ENCODE measurements around the gene SYNE1. TPM values are rescaled to one million over a fixed set of nuclear protein-coding genes. Genes with fewer than 3 reads are reported as not detected.

SYNE1 gene
- polyA plus RNA-seq, 2 of the 4 experiments (the other 2 are of a cell fraction), result 10.5 to 28.5 TPM

GRCh38 chr6:152636609-152637295 is 410 bp downstream of the SYNE1 start:
- no peak for TF ChIP-seq NFE2L2 (conservative IDR thresholded peaks at IDR 0.05; ENCODE audit: low read length)
- TF ChIP-seq BCL3 (IDR thresholded peaks at IDR 0.05), result no peak
- TF ChIP-seq ZC3H11A (IDR thresholded peaks at IDR 0.05), result no peak
- TF ChIP-seq KDM1A (IDR thresholded peaks at IDR 0.05; ENCODE audit: low read depth), result no peak
- no peak for TF ChIP-seq TP53 (CRISPR knock-in tag; IDR thresholded peaks at IDR 0.05)
- TF ChIP-seq PBX3 (IDR thresholded peaks at IDR 0.05), result no peak
- no peak for TF ChIP-seq BHLHE40 (IDR thresholded peaks at IDR 0.05; ENCODE audit: low read depth, low read length)
- FAIRE-seq, result no peak
- ATAC-seq, result peak; percentile 92
- ChIA-PET POLR2A (no interaction called here), CTCF (interaction anchor here (1.5 kb wide), 1 partner anchor 34 kb away, joined by 3 read pairs; no protein-coding TSS in a partner anchor)
- Histone ChIP-seq H3K9me3 (no peaks in the 10 kb centered on the region), H3K4me2 (peak overlapping the region; percentile 95), H3K4me3 (peak overlapping the region; percentile 73), H3K27ac (peak overlapping the region; percentile 42 to 86; a peak in 4 of 6 replicates), H3K4me1 (no peaks in the 10 kb centered on the region)
- 15% methylated on average over 9 of the region's 72 CpGs for WGBS (ENCODE audit: missing lambda C conversion rate)
- DNase-seq (ENCODE audit: low read depth in 1 of 2, low spot score in 1 of 2), result peak; percentile 9 to 15

- Histone ChIP-seq H3K9me3 (no peaks in the 10 kb centered on the region), H3K27ac (peak overlapping the region; percentile 42 to 86; a peak in 3 of 6 replicates), H3K4me3 (peak overlapping the region; percentile 73), H3K4me1 (no peaks in the 10 kb centered on the region), H3K4me2 (peak overlapping the region; percentile 95)
- no peak for TF ChIP-seq MAFK (IDR thresholded peaks at IDR 0.05; ENCODE audit: partially characterized antibody)
- no peak for TF ChIP-seq ZFP36 (IDR thresholded peaks at IDR 0.05; ENCODE audit: borderline replicate concordance, partially characterized antibody)
- TF ChIP-seq EHF (CRISPR knock-in tag; IDR thresholded peaks at IDR 0.05), result no peak
- TF ChIP-seq RNF2 (IDR thresholded peaks at IDR 0.05; ENCODE audit: borderline replicate concordance, low read depth), result no peak
- TF ChIP-seq TP53 (CRISPR knock-in tag; IDR thresholded peaks at IDR 0.05), result no peak
- no peak for TF ChIP-seq KDM1A (IDR thresholded peaks at IDR 0.05; ENCODE audit: low read depth)
- no peak for TF ChIP-seq NFE2L2 (conservative IDR thresholded peaks at IDR 0.05; ENCODE audit: low read length)
- no peak for TF ChIP-seq POLR2A (IDR thresholded peaks at IDR 0.05; ENCODE audit: low read length)
- no peak for TF ChIP-seq RARB (CRISPR knock-in tag; IDR thresholded peaks at IDR 0.05)
- TF ChIP-seq JUNB (IDR thresholded peaks at IDR 0.05), result no peak
- no peak for TF ChIP-seq REST (IDR thresholded peaks at IDR 0.05)
- TF ChIP-seq ZSCAN20 (CRISPR knock-in tag; IDR thresholded peaks at IDR 0.05), result no peak
- no peak for TF ChIP-seq POLR2AphosphoS2 (conservative IDR thresholded peaks at IDR 0.05; ENCODE audit: low read length)
- TF ChIP-seq CHD2 (IDR thresholded peaks at IDR 0.05; ENCODE audit: low read length, partially characterized antibody), result no peak
- TF ChIP-seq PHF8 (IDR thresholded peaks at IDR 0.05; ENCODE audit: borderline replicate concordance, low read depth), result no peak
- no peak for TF ChIP-seq SMC3 (IDR thresholded peaks at IDR 0.05)
- no peak for TF ChIP-seq JUN (IDR thresholded peaks at IDR 0.05)
- peak in 1 of 2 experiments; percentile 50; a peak in 3 of 6 replicates for ATAC-seq
- DNase-seq (ENCODE audit: low read depth in 1 of 2, low spot score in 1 of 2), result no peak
- 74% methylated on average over 20 of the region's 20 CpGs for WGBS (ENCODE audit: missing lambda C conversion rate)
- FAIRE-seq, result no peak
- POLR2A ChIA-PET, result no interaction called here
- CTCF ChIA-PET, result no interaction called here
These were observed 1.0 kb downstream of the SYNE1 start for GRCh38 chr6:152636021-152636608.

Measured in A549 (cell line).